H1 (cell line): ENCODE measurements around the gene NHERF2. TPM values are rescaled to one million over a fixed set of nuclear protein-coding genes. Genes with fewer than 3 reads are reported as not detected.
A peak's percentile ranks its signal among the peaks of the same experiment; 100 is the strongest.

Experiments used
- CTCF ChIA-PET: fragments of 300-600 bp; sonication (Branson Sonifier 250); formaldehyde crosslinking; loops from one replicate; lab custom pipeline; 2021; ENCODE audit not compliant: partially characterized antibody; lab: Charles Lee
- POLR2A ChIA-PET: fragments of 300-600 bp; sonication (Branson Sonifier 250); formaldehyde crosslinking; loops from one replicate; lab custom pipeline; 2021; ENCODE audit warnings: inconsistent platforms; ENCODE audit not compliant: partially characterized antibody; lab: Charles Lee
- DNase-seq, 2 experiments: peaks; one replicate each; pipeline versions ENCODE4 v3.0.0 to v3.0.0-alpha.2; 2010 to 2022; ENCODE audit warnings: low spot score in 2 of 2, low read depth in 1 of 2, mixed read lengths in 1 of 2
- FAIRE-seq: peaks from 2 replicates; lab custom pipeline; 2011; peaks lifted over from hg19 to GRCh38; lab: Jason Lieb, UNC
- H2AFZ ChIP-seq: 2 replicates; pipeline ENCODE4 v1.8.1; 2012; ENCODE audit warnings: low read length, inconsistent platforms
- H2AK5ac ChIP-seq: 2 replicates; pipeline ENCODE4 v1.6.1; 2013; ENCODE audit warnings: low read depth, low read length
- H2BK120ac ChIP-seq: replicated peaks from 2 replicates; pipeline ENCODE3; 2013; ENCODE audit warnings: low read depth, low read length, inconsistent platforms
- H2BK12ac ChIP-seq: 2 replicates; pipeline ENCODE4 v1.6.1; 2013; ENCODE audit warnings: low read depth, low read length
- H2BK15ac ChIP-seq: 2 replicates; pipeline ENCODE4 v1.6.1; 2013; ENCODE audit warnings: low read length
- H2BK20ac ChIP-seq: 2 replicates; pipeline ENCODE4 v1.6.1; 2013; ENCODE audit warnings: low read length
- H2BK5ac ChIP-seq: 2 replicates; pipeline ENCODE4 v1.6.1; 2013; ENCODE audit warnings: low read depth, low read length
- H3K14ac ChIP-seq: 2 replicates; pipeline ENCODE4 v1.6.1; 2013; ENCODE audit warnings: inconsistent platforms; ENCODE audit not compliant: insufficient read length
- H3K18ac ChIP-seq: 2 replicates; pipeline ENCODE4 v1.6.1; 2013; ENCODE audit warnings: low read length; ENCODE audit errors: extremely low read depth
- H3K23ac ChIP-seq: 2 replicates; pipeline ENCODE4 v1.6.1; 2013; ENCODE audit warnings: inconsistent platforms; ENCODE audit not compliant: insufficient read length
- H3K23me2 ChIP-seq: 2 replicates; pipeline ENCODE4 v1.6.1; 2013; ENCODE audit warnings: low read depth, low read length
- H3K27ac ChIP-seq: 2 replicates; pipeline ENCODE4 v1.6.1; 2011; ENCODE audit warnings: low read depth, low read length, inconsistent platforms
- H3K27me3 ChIP-seq, 4 experiments: replicated peaks in 1 of 4; 1 replicate in 1 of 4; 2 replicates in 3 of 4; pipeline versions ENCODE4 v1.6.1 to v1.8.1; 2011 to 2013; ENCODE audit warnings: low read length in 3 of 4, mild to moderate bottlenecking in 3 of 4, inconsistent platforms in 2 of 4, mixed read lengths in 2 of 4, moderate library complexity in 1 of 4; ENCODE audit not compliant: control insufficient read depth in 3 of 4, insufficient read depth in 3 of 4; ENCODE audit errors: extremely low read depth in 1 of 4
- H3K36me3 ChIP-seq, 4 experiments: 2 replicates each; pipeline versions ENCODE4 v1.6.1 to v1.8.1; 2011 to 2013; ENCODE audit warnings: mild to moderate bottlenecking in 4 of 4, low read length in 3 of 4, moderate library complexity in 2 of 4, control low read depth in 1 of 4, inconsistent platforms in 1 of 4; ENCODE audit not compliant: insufficient read depth in 4 of 4, control insufficient read depth in 2 of 4
- H3K4ac ChIP-seq: replicated peaks from 2 replicates; pipeline ENCODE3; 2013; ENCODE audit warnings: low read length, low read depth, mixed read lengths, inconsistent platforms; ENCODE audit not compliant: insufficient read length
- H3K4me1 ChIP-seq, 4 experiments: replicated peaks in 1 of 4; 1 replicate in 1 of 4; 2 replicates in 3 of 4; pipeline versions ENCODE4 v1.6.1 to v1.8.1; 2011 to 2013; ENCODE audit warnings: low read length in 3 of 4, inconsistent platforms in 2 of 4, mixed read lengths in 1 of 4; ENCODE audit not compliant: insufficient read depth in 4 of 4, control insufficient read depth in 3 of 4
- H3K4me2 ChIP-seq, 2 experiments: 2 replicates each; pipeline versions ENCODE4 v1.6.1 to v1.8.1; 2011 to 2013; ENCODE audit warnings: low read depth in 2 of 2, low read length in 2 of 2, control low read depth in 1 of 2, inconsistent platforms in 1 of 2, mild to moderate bottlenecking in 1 of 2; ENCODE audit not compliant: insufficient read depth in 1 of 2
- H3K4me3 ChIP-seq, 4 experiments: fragments of 200-600, 300-600 bp in 1 of 4; sonication (generic), shearing (Covaris generic), sonication (Bioruptor Twin) in 1 of 4; 2 replicates each; pipeline versions ENCODE4 v1.5.1 to v1.8.1; 2011 to 2016; ENCODE audit warnings: low read length in 4 of 4, low read depth in 3 of 4, control low read depth in 2 of 4, inconsistent platforms in 2 of 4, mild to moderate bottlenecking in 2 of 4, mixed read lengths in 1 of 4, moderate library complexity in 1 of 4; ENCODE audit not compliant: insufficient read depth in 2 of 4; ENCODE audit errors: extremely low read depth in 1 of 4
- H3K56ac ChIP-seq: replicated peaks from 2 replicates; pipeline ENCODE3; 2013; ENCODE audit warnings: low read depth, mild to moderate bottlenecking, mixed read lengths, low read length, inconsistent platforms; ENCODE audit not compliant: insufficient read length
- H3K79me1 ChIP-seq: 2 replicates; pipeline ENCODE4 v1.6.1; 2013; ENCODE audit warnings: low read depth, low read length, control low read depth
- H3K79me2 ChIP-seq, 2 experiments: 2 replicates each; pipeline versions ENCODE4 v1.6.1 to v1.8.1; 2012 to 2013; ENCODE audit warnings: low read length in 2 of 2, mild to moderate bottlenecking in 2 of 2, inconsistent platforms in 1 of 2; ENCODE audit not compliant: insufficient read depth in 2 of 2, control insufficient read depth in 1 of 2
- H3K9ac ChIP-seq, 4 experiments: replicated peaks in 1 of 4; 1 replicate in 1 of 4; 2 replicates in 3 of 4; pipeline versions ENCODE4 v1.6.1 to v1.8.1; 2011 to 2013; ENCODE audit warnings: low read depth in 3 of 4, low read length in 3 of 4, control low read depth in 2 of 4, mild to moderate bottlenecking in 2 of 4, moderate library complexity in 2 of 4, inconsistent platforms in 1 of 4; ENCODE audit errors: extremely low read depth in 1 of 4
- H3K9me3 ChIP-seq, 2 experiments: 2 replicates each; pipeline versions ENCODE4 v1.6.1 to v1.8.1; 2012 to 2013; ENCODE audit warnings: mild to moderate bottlenecking in 2 of 2, moderate library complexity in 2 of 2, control low read depth in 1 of 2, inconsistent platforms in 1 of 2, low read depth in 1 of 2, low read length in 1 of 2, mixed read lengths in 1 of 2; ENCODE audit not compliant: insufficient read depth in 2 of 2
- H4K20me1 ChIP-seq, 2 experiments: replicated peaks in 1 of 2; 2 replicates each; pipeline versions ENCODE3 to v1.8.1; 2011 to 2013; ENCODE audit warnings: inconsistent platforms in 2 of 2, low read length in 2 of 2, mild to moderate bottlenecking in 1 of 2; ENCODE audit not compliant: insufficient read depth in 2 of 2, control insufficient read depth in 1 of 2
- H4K5ac ChIP-seq: 2 replicates; pipeline ENCODE4 v1.6.1; 2013; ENCODE audit warnings: low read length, low read depth, mixed read lengths, inconsistent platforms; ENCODE audit not compliant: insufficient read length
- H4K8ac ChIP-seq: 2 replicates; pipeline ENCODE4 v1.8.0; 2013; ENCODE audit warnings: mild to moderate bottlenecking, moderate library complexity, low read length, inconsistent platforms; ENCODE audit not compliant: insufficient read depth; ENCODE audit errors: extremely low read depth
- H4K91ac ChIP-seq: replicated peaks from 2 replicates; pipeline ENCODE3; 2013; ENCODE audit warnings: low read length, mixed read lengths, inconsistent platforms; ENCODE audit not compliant: insufficient read length
- BRCA1 ChIP-seq: IDR thresholded peaks from 2 replicates; pipeline ENCODE4 v1.6.1; 2012; ENCODE audit warnings: low read depth, low read length, improper control_type of control experiment
- CBX5 ChIP-seq: fragments of 300-800, 300-1000 bp; sonication (generic); IDR thresholded peaks from 2 replicates; pipeline ENCODE4 v1.7.1; 2016; ENCODE audit warnings: antibody characterized with exemption, low read length, low read depth
- EZH2 ChIP-seq: fragments of 200-600 bp; sonication (generic); IDR thresholded peaks from 2 replicates; pipeline ENCODE4 v1.7.1; 2012; ENCODE audit warnings: low read depth, mild to moderate bottlenecking, moderate library complexity, low read length, inconsistent platforms; ENCODE audit not compliant: severe bottlenecking
- GTF2F1 ChIP-seq: IDR thresholded peaks from 2 replicates; pipeline ENCODE4 v1.6.1; 2012; ENCODE audit warnings: low read depth, low read length, improper control_type of control experiment, borderline replicate concordance
- KDM1A ChIP-seq: fragments of 200-600, 300-600 bp; sonication (generic); IDR thresholded peaks from 2 replicates; pipeline ENCODE4 v1.7.1; 2016; ENCODE audit warnings: mild to moderate bottlenecking, low read length, borderline replicate concordance
- SP2 ChIP-seq: IDR thresholded peaks from 2 replicates; pipeline ENCODE4 v1.6.1; 2012; ENCODE audit warnings: mild to moderate bottlenecking, low read length, inconsistent platforms
- SUZ12 ChIP-seq: fragments of 200-600 bp; sonication (generic); IDR thresholded peaks from 2 replicates; pipeline ENCODE4 v1.6.1; 2012; ENCODE audit warnings: mild to moderate bottlenecking, inconsistent platforms, low read length, moderate library complexity, mixed read lengths
- WGBS, 2 experiments: shearing (Covaris generic) in 1 of 2; methylation state at CpG; one replicate each; pipeline versions ENCODE4 v1.1.6 to v1.1.7; 2013 to 2015; ENCODE audit warnings: low lambda C conversion rate in 2 of 2, mixed read lengths in 2 of 2, inconsistent platforms in 1 of 2, low coverage in 1 of 2, missing lambda C conversion rate in 1 of 2; ENCODE audit not compliant: insufficient replicate concordance in 2 of 2, insufficient coverage in 1 of 2, insufficient read length in 1 of 2; ENCODE audit errors: extremely low coverage in 1 of 2, missing lambda C conversion rate in 1 of 2; 5-methylcytosine and 5-hydroxymethylcytosine counted together
- polyA plus RNA-seq, 7 experiments: library from polyadenylated mRNA; depleted of rRNA in 3 of 7; stranded (reverse) in 5 of 7; unstranded in 2 of 7; fragments of >200 nt in 5 of 7; fragments of 200-250 nt in 2 of 7; gene quantifications; 1 replicate in 5 of 7; 2 replicates in 1 of 7; 4 replicates in 1 of 7; pipeline versions ENCODE4 v1.2.1 to v1.2.3, GENCODE V29; 2011 to 2013; ENCODE audit warnings: missing spikeins in 2 of 7, mixed read lengths in 2 of 7
- total RNA-seq: library from RNA; stranded (reverse); fragmentation: NEBNext Ultra II Directional; extraction: Animal tissue kit (Norgen Biotek cat#: 25700); gene quantifications from 2 replicates; pipeline ENCODE4 v1.2.1, GENCODE V29; 2021

The NHERF2 gene
- total and polyA plus RNA-seq, 2 of the 8 experiments (the other 6 are each of a cell fraction or from before 2014, with no cell fraction given): 13.9 to 19.3 TPM

- no peak overlapping the region for H3K18ac ChIP-seq
- CTCF ChIA-PET: interaction anchor here (1.0 to 2.3 kb wide), 5 partner anchors 8 to 18 kb away, joined by 3 to 16 read pairs (median 3); no protein-coding TSS in a partner anchor
- no peak overlapping the region for H3K4ac ChIP-seq
- no peak overlapping the region for H3K27ac ChIP-seq
- no peak overlapping the region for H4K5ac ChIP-seq
- no peak for FAIRE-seq
- no peak overlapping the region for H4K91ac ChIP-seq
- no peaks in the 10 kb centered on the region for H3K36me3 ChIP-seq
- H3K4me2 ChIP-seq: no peak overlapping the region
- H3K79me2 ChIP-seq: no peaks in the 10 kb centered on the region
- peaks cover 0 to 4% of the 10 kb centered on the region in 2 experiments for H4K20me1 ChIP-seq
- no peaks in the 10 kb centered on the region for H3K23me2 ChIP-seq
- H3K9ac ChIP-seq: no peak overlapping the region
- H3K4me3 ChIP-seq: no peak overlapping the region
- peak overlapping the region; percentile 71 for H4K8ac ChIP-seq
- no peaks in the 10 kb centered on the region for H3K9me3 ChIP-seq
- no peak overlapping the region for H2AK5ac ChIP-seq
- no peaks in the 10 kb centered on the region for H3K79me1 ChIP-seq
- H2BK15ac ChIP-seq: no peak overlapping the region
- no peak overlapping the region for H3K56ac ChIP-seq
- DNase-seq: peak in 1 of 2 experiments; percentile 55
- POLR2A ChIA-PET: interaction anchor here (0.6 to 2.4 kb wide), 6 partner anchors 8 to 118 kb away, joined by 3 to 9 read pairs (median 3); no protein-coding TSS in a partner anchor
- H3K27me3 ChIP-seq: peaks cover 0 to under 1% (median 0%) of the 10 kb centered on the region in 4 experiments; a peak in 1 of 7 replicates
- WGBS, 2 experiments: 82% methylated on average over 26 of the region's 37 CpGs; no CpG with 5 or more reads in 1 of the 2 experiments
- H2BK20ac ChIP-seq: no peak overlapping the region
- peaks cover 0 to 2% (median 0%) of the 10 kb centered on the region in 4 experiments; a peak in 3 of 7 replicates for H3K4me1 ChIP-seq
- H2BK12ac ChIP-seq: no peak overlapping the region
- no peak overlapping the region for H2BK120ac ChIP-seq
- H2BK5ac ChIP-seq: no peak overlapping the region; the same call in 1 of the 2 replicates
- H3K23ac ChIP-seq: no peak overlapping the region
- H3K14ac ChIP-seq: no peak overlapping the region
- no peak overlapping the region for H2AFZ ChIP-seq
- TF ChIP-seq CBX5: no peak
- TF ChIP-seq SUZ12: no peak
- no peak for TF ChIP-seq EZH2
- TF ChIP-seq GTF2F1: no peak
- TF ChIP-seq BRCA1: no peak
- no peak for TF ChIP-seq SP2
- TF ChIP-seq KDM1A: no peak
These were observed 6.6 kb downstream of the NHERF2 start for GRCh38 chr16:2033057-2033908.
